ENCODE results near the gene OPCML. TPM values are rescaled to one million over a fixed set of nuclear protein-coding genes. Genes with fewer than 3 reads are reported as not detected.

Gene OPCML
- total RNA-seq, 2 donors from 2014 or later = under 0.01 TPM; not detected in 1

- Histone ChIP-seq H3K4me1 (no peaks in the 10 kb centered on the region), H3K27me3 (no peaks in the 10 kb centered on the region), H3K4me3 (no peak overlapping the region), H3K36me3 (replicated peaks in 1 of 2; ENCODE audit: insufficient read depth in 1 of 2, low read depth in 2 of 2) (no peaks in the 10 kb centered on the region), H3K9me3 (no peaks in the 10 kb centered on the region), H3K27ac (no peak overlapping the region)
- DNase-seq (no peak), ATAC-seq (no peak)
- no peak for TF ChIP-seq CTCF (IDR thresholded peaks at IDR 0.05)
- TF ChIP-seq POLR2A (IDR thresholded peaks at IDR 0.05) = no peak
- intact Hi-C loops (cut with DNase I) = no loop called here
- 70% methylated on average over 9 of the region's 9 CpGs for WGBS, 2 donors
Measured at GRCh38 chr11:132793831-132794230, 738.5 kb downstream of the OPCML start.

- ATAC-seq = no peak
- WGBS, 2 donors = 46 to 59% methylated on average over 17 to 29 of the region's 29 CpGs
- H3K36me3 ChIP-seq (replicated peaks in 1 of 2; ENCODE audit: insufficient read depth in 1 of 2, low read depth in 2 of 2) = no peaks in the 10 kb centered on the region
- no peaks in the 10 kb centered on the region for H3K4me1 ChIP-seq
- intact Hi-C loops (cut with DNase I) = no loop called here
- H3K27me3 ChIP-seq = no peaks in the 10 kb centered on the region
- no peak overlapping the region for H3K27ac ChIP-seq
- no peak for DNase-seq
- H3K4me3 ChIP-seq = no peak overlapping the region
- no peaks in the 10 kb centered on the region for H3K9me3 ChIP-seq
- TF ChIP-seq CTCF (IDR thresholded peaks at IDR 0.05) = no peak
- no peak for TF ChIP-seq POLR2A (IDR thresholded peaks at IDR 0.05)
Measured at GRCh38 chr11:132792341-132793140, 739.8 kb downstream of the OPCML start.

GRCh38 chr11:132790971-132791370 is 741.3 kb downstream of the OPCML start:
- H3K4me3 ChIP-seq = no peak overlapping the region
- TF ChIP-seq POLR2A (IDR thresholded peaks at IDR 0.05) (no peak), CTCF (IDR thresholded peaks at IDR 0.05) (no peak)
- no peaks in the 10 kb centered on the region for H3K36me3 ChIP-seq (replicated peaks in 1 of 2; ENCODE audit: insufficient read depth in 1 of 2, low read depth in 2 of 2)
- no peaks in the 10 kb centered on the region for H3K9me3 ChIP-seq
- H3K27ac ChIP-seq = no peak overlapping the region
- 69 to 73% methylated on average over 7 of the region's 7 CpGs for WGBS, 2 donors
- no peak for DNase-seq
- intact Hi-C loops (cut with DNase I) = no loop called here
- H3K27me3 ChIP-seq = no peaks in the 10 kb centered on the region
- no peaks in the 10 kb centered on the region for H3K4me1 ChIP-seq
- ATAC-seq = no peak

- 76 to 80% methylated on average over 5 of the region's 5 CpGs for WGBS, 2 donors
- DNase-seq = no peak
- intact Hi-C loops (cut with DNase I) = no loop called here
Measured at GRCh38 chr11:132790466-132790865, 741.8 kb downstream of the OPCML start.

More at GRCh38 chr11:132790466-132790865, 741.8 kb downstream of the OPCML start:
- Histone ChIP-seq H3K27ac (no peak overlapping the region), H3K27me3 (no peaks in the 10 kb centered on the region), H3K9me3 (no peaks in the 10 kb centered on the region), H3K4me1 (no peaks in the 10 kb centered on the region), H3K36me3 (replicated peaks in 1 of 2; ENCODE audit: insufficient read depth in 1 of 2, low read depth in 2 of 2) (no peaks in the 10 kb centered on the region), H3K4me3 (no peak overlapping the region)
- ATAC-seq = no peak
- no peak for TF ChIP-seq CTCF (IDR thresholded peaks at IDR 0.05)
- TF ChIP-seq POLR2A (IDR thresholded peaks at IDR 0.05) = no peak
